HepG2 (cell line): Measurements from ENCODE around the gene STX10. TPM values are rescaled to one million over a fixed set of nuclear protein-coding genes. Genes with fewer than 3 reads are reported as not detected.

Source experiments
- CCDC6 ChIP-seq: sonication (generic); formaldehyde crosslinking; IDR thresholded peaks from 2 replicates; pipeline ENCODE4 v1.8.1; 2022; ENCODE audit warnings: mild to moderate bottlenecking, missing genetic modification reagents, moderate library complexity
- CERS6 ChIP-seq: sonication (generic); formaldehyde crosslinking; IDR thresholded peaks from 2 replicates; pipeline ENCODE4 v1.5.0; 2020; ENCODE audit warnings: missing genetic modification reagents
- KDM4B ChIP-seq: sonication (generic); formaldehyde crosslinking; IDR thresholded peaks from 2 replicates; pipeline ENCODE4 v1.4.0; 2020; ENCODE audit warnings: missing genetic modification reagents
- MBNL3 ChIP-seq: fragments of 250-450 bp; sonication (Bioruptor Pico); conservative IDR thresholded peaks from 2 replicates; pipeline ENCODE4 v1.8.0; 2022; ENCODE audit warnings: mild to moderate bottlenecking, inconsistent platforms
- MLXIP ChIP-seq: sonication (generic); formaldehyde crosslinking; IDR thresholded peaks from 2 replicates; pipeline ENCODE4 v1.9.0; 2021; ENCODE audit warnings: missing genetic modification reagents, borderline replicate concordance
- RAD21 ChIP-seq: fragments of 450-650 bp; formaldehyde crosslinking; IDR thresholded peaks from 2 replicates; pipeline ENCODE4 v1.5.0; 2020; ENCODE audit warnings: mild to moderate bottlenecking
- ZNF281 ChIP-seq: sonication (generic); formaldehyde crosslinking; IDR thresholded peaks from 2 replicates; pipeline ENCODE4 v1.4.0; 2020; ENCODE audit warnings: missing genetic modification reagents, borderline replicate concordance
- ZNF34 ChIP-seq: sonication (generic); formaldehyde crosslinking; IDR thresholded peaks from 2 replicates; pipeline ENCODE4 v1.4.0; 2020; ENCODE audit warnings: mild to moderate bottlenecking, missing genetic modification reagents, borderline replicate concordance
- ZNF891 ChIP-seq: sonication (generic); formaldehyde crosslinking; IDR thresholded peaks from 2 replicates; pipeline ENCODE4 v1.5.0; 2020; ENCODE audit warnings: mild to moderate bottlenecking, missing genetic modification reagents
- polyA plus RNA-seq, 8 experiments: library from polyadenylated mRNA; depleted of rRNA in 3 of 8; stranded (reverse) in 7 of 8; unstranded in 1 of 8; fragments of >200 nt; fragmentation: Illumina TruSeq in 4 of 8; extraction: Trizol in 4 of 8; gene quantifications; 2 replicates each; pipeline versions ENCODE4 v1.2.1 to v1.2.3, GENCODE V29; 2011 to 2016; ENCODE audit warnings: low read depth in 4 of 8, missing spikeins in 1 of 8, mixed read lengths in 1 of 8; ENCODE audit not compliant: insufficient read depth in 1 of 8
- total RNA-seq, 5 experiments: library from RNA; depleted of rRNA; stranded (reverse); fragments of >200 nt; fragmentation: Illumina TruSeq; extraction: Trizol; gene quantifications; 2 replicates each; pipeline ENCODE4 v1.2.3, GENCODE V29; 2016; ENCODE audit warnings: low read depth in 1 of 5
- TF ChIP-seq, protein P1 (sequence below): sonication (generic); formaldehyde crosslinking; IDR thresholded peaks from 2 replicates; pipeline ENCODE4 v1.8.0; 2022; ENCODE audit warnings: mild to moderate bottlenecking, missing genetic modification reagents; ENCODE audit not compliant: insufficient replicate concordance
- TF ChIP-seq, protein P2 (sequence below): IDR thresholded peaks from 2 replicates; pipeline ENCODE4 v1.4.0; 2020; ENCODE audit warnings: mild to moderate bottlenecking, missing genetic modification reagents
- TF ChIP-seq, protein P3 (sequence below): sonication (generic); formaldehyde crosslinking; IDR thresholded peaks from 2 replicates; pipeline ENCODE4 v1.4.0; 2020; ENCODE audit warnings: low read depth, mild to moderate bottlenecking, missing genetic modification reagents

STX10 gene
- total and polyA plus RNA-seq, 2 of the 13 experiments (the other 11 are each of a cell fraction or from before 2014, with no cell fraction given) = 47.9 to 66.4 TPM

- TF ChIP-seq, protein P1, sequence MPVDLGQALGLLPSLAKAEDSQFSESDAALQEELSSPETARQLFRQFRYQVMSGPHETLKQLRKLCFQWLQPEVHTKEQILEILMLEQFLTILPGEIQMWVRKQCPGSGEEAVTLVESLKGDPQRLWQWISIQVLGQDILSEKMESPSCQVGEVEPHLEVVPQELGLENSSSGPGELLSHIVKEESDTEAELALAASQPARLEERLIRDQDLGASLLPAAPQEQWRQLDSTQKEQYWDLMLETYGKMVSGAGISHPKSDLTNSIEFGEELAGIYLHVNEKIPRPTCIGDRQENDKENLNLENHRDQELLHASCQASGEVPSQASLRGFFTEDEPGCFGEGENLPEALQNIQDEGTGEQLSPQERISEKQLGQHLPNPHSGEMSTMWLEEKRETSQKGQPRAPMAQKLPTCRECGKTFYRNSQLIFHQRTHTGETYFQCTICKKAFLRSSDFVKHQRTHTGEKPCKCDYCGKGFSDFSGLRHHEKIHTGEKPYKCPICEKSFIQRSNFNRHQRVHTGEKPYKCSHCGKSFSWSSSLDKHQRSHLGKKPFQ (CRISPR knock-in tag) = peak; percentile 52
- TF ChIP-seq ZNF281 (CRISPR knock-in tag) = peak; percentile 66; the same call in 1 of the 2 replicates
- no peak for TF ChIP-seq MBNL3 (CRISPR knock-in tag)
- TF ChIP-seq CERS6 (CRISPR knock-in tag) = no peak
- TF ChIP-seq, protein P2, sequence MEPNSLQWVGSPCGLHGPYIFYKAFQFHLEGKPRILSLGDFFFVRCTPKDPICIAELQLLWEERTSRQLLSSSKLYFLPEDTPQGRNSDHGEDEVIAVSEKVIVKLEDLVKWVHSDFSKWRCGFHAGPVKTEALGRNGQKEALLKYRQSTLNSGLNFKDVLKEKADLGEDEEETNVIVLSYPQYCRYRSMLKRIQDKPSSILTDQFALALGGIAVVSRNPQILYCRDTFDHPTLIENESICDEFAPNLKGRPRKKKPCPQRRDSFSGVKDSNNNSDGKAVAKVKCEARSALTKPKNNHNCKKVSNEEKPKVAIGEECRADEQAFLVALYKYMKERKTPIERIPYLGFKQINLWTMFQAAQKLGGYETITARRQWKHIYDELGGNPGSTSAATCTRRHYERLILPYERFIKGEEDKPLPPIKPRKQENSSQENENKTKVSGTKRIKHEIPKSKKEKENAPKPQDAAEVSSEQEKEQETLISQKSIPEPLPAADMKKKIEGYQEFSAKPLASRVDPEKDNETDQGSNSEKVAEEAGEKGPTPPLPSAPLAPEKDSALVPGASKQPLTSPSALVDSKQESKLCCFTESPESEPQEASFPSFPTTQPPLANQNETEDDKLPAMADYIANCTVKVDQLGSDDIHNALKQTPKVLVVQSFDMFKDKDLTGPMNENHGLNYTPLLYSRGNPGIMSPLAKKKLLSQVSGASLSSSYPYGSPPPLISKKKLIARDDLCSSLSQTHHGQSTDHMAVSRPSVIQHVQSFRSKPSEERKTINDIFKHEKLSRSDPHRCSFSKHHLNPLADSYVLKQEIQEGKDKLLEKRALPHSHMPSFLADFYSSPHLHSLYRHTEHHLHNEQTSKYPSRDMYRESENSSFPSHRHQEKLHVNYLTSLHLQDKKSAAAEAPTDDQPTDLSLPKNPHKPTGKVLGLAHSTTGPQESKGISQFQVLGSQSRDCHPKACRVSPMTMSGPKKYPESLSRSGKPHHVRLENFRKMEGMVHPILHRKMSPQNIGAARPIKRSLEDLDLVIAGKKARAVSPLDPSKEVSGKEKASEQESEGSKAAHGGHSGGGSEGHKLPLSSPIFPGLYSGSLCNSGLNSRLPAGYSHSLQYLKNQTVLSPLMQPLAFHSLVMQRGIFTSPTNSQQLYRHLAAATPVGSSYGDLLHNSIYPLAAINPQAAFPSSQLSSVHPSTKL (CRISPR knock-in tag) = peak; percentile 79; the same call in 1 of the 2 replicates
- peak; percentile 38 for TF ChIP-seq RAD21 (CRISPR knock-in tag)
- TF ChIP-seq KDM4B (CRISPR knock-in tag) = 0 out of 2 replicates have a peak, but pooled peaks have one; percentile 57
- TF ChIP-seq, protein P3, sequence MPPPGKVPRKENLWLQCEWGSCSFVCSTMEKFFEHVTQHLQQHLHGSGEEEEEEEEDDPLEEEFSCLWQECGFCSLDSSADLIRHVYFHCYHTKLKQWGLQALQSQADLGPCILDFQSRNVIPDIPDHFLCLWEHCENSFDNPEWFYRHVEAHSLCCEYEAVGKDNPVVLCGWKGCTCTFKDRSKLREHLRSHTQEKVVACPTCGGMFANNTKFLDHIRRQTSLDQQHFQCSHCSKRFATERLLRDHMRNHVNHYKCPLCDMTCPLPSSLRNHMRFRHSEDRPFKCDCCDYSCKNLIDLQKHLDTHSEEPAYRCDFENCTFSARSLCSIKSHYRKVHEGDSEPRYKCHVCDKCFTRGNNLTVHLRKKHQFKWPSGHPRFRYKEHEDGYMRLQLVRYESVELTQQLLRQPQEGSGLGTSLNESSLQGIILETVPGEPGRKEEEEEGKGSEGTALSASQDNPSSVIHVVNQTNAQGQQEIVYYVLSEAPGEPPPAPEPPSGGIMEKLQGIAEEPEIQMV = peak; percentile 59; the same call in 1 of the 2 replicates
- peak; percentile 13; the same call in 1 of the 2 replicates for TF ChIP-seq ZNF34 (CRISPR knock-in tag)
- TF ChIP-seq CCDC6 = peak; percentile 76
- TF ChIP-seq ZNF891 = 0 out of 2 replicates have a peak, but pooled peaks have one; percentile 35
- no peak for TF ChIP-seq MLXIP (CRISPR knock-in tag)
These were observed 12.8 kb upstream of the STX10 start (continued) for GRCh38 chr19:13162724-13163608.
